IMR-90 (cell line): ENCODE results near the gene CCNI2. TPM values are rescaled to one million over a fixed set of nuclear protein-coding genes. Genes with fewer than 3 reads are reported as not detected.
A peak's percentile ranks its signal among the peaks of the same experiment; 100 is the strongest.

Experiments used
- ATAC-seq: fragments of 200-7000 bp; cut with Tn5 transposase; 2 replicates; pipeline ENCODE4 v1.9.1; 2020; ENCODE audit warnings: low read depth, mild to moderate bottlenecking, moderate library complexity
- BruUV-seq: library from RNA; stranded (reverse); fragments of 400-500 nt; replicated peaks from 2 replicates; lab custom pipeline; 2021; lab: Mats Ljungman, UMichigan
- CTCF ChIA-PET: fragments of 300-600 bp; formaldehyde crosslinking; extraction: SDS; loops from one replicate; lab custom pipeline; 2021; ENCODE audit warnings: antibody characterized with exemption; lab: Yijun Ruan, JAX
- POLR2A ChIA-PET: fragments of 300-600 bp; sonication (Branson Sonifier 250); formaldehyde crosslinking; loops from one replicate; lab custom pipeline; 2022; ENCODE audit warnings: antibody characterized with exemption; ENCODE audit not compliant: unreplicated experiment; lab: Charles Lee
- DNase-seq: peaks from one replicate; pipeline ENCODE4 v3.0.0; 2013
- H2AFZ ChIP-seq: replicated peaks from 2 replicates; pipeline ENCODE3; 2013; ENCODE audit warnings: low read length, mild to moderate bottlenecking; ENCODE audit not compliant: poor library complexity
- H2AK5ac ChIP-seq: 2 replicates; pipeline ENCODE4 v1.6.1; 2013; ENCODE audit warnings: low read depth, low read length, inconsistent platforms
- H2AK9ac ChIP-seq: replicated peaks from 2 replicates; pipeline ENCODE3; 2013; ENCODE audit warnings: mild to moderate bottlenecking, low read depth, low read length, moderate library complexity; ENCODE audit not compliant: poor library complexity
- H2BK120ac ChIP-seq: 2 replicates; pipeline ENCODE4 v1.6.1; 2013; ENCODE audit warnings: low read depth, low read length, inconsistent platforms
- H2BK15ac ChIP-seq: 3 replicates; pipeline ENCODE4 v1.6.1; 2013; ENCODE audit warnings: low read depth, low read length, inconsistent platforms
- H2BK20ac ChIP-seq: 2 replicates; pipeline ENCODE4 v1.6.1; 2013; ENCODE audit warnings: low read depth, mild to moderate bottlenecking, inconsistent platforms, low read length, moderate library complexity
- H2BK5ac ChIP-seq: 2 replicates; pipeline ENCODE4 v1.6.1; 2013; ENCODE audit warnings: mild to moderate bottlenecking, low read depth, low read length, inconsistent platforms; ENCODE audit not compliant: poor library complexity, severe bottlenecking
- H3K14ac ChIP-seq: replicated peaks from 2 replicates; pipeline ENCODE4 v1.6.1; 2013; ENCODE audit warnings: low read depth, low read length, inconsistent platforms
- H3K18ac ChIP-seq: 2 replicates; pipeline ENCODE4 v1.6.1; 2013; ENCODE audit warnings: low read depth, low read length, control low read depth
- H3K23ac ChIP-seq: 2 replicates; pipeline ENCODE4 v1.6.1; 2013; ENCODE audit warnings: low read depth, low read length, inconsistent platforms
- H3K27ac ChIP-seq: 2 replicates; pipeline ENCODE4 v1.5.1; 2013; ENCODE audit warnings: mild to moderate bottlenecking, control low read depth, low read length; ENCODE audit not compliant: insufficient read depth
- H3K27me3 ChIP-seq: 2 replicates; pipeline ENCODE4 v1.6.1; 2013; ENCODE audit warnings: low read length; ENCODE audit not compliant: control insufficient read depth, insufficient read depth
- H3K36me3 ChIP-seq: 2 replicates; pipeline ENCODE4 v1.6.1; 2013; ENCODE audit warnings: low read length, mixed read lengths; ENCODE audit not compliant: control insufficient read depth, insufficient read depth
- H3K4ac ChIP-seq: 2 replicates; pipeline ENCODE4 v1.6.1; 2013; ENCODE audit warnings: low read depth, low read length, inconsistent platforms
- H3K4me1 ChIP-seq: 2 replicates; pipeline ENCODE4 v1.6.1; 2013; ENCODE audit warnings: low read length, mixed read lengths; ENCODE audit not compliant: control insufficient read depth, insufficient read depth
- H3K4me2 ChIP-seq: 2 replicates; pipeline ENCODE4 v1.6.1; 2013; ENCODE audit warnings: low read depth, mild to moderate bottlenecking, control low read depth, low read length, moderate library complexity
- H3K4me3 ChIP-seq: 2 replicates; pipeline ENCODE4 v1.5.1; 2013; ENCODE audit warnings: low read depth, mild to moderate bottlenecking, control low read depth, low read length, moderate library complexity; ENCODE audit not compliant: insufficient read depth
- H3K56ac ChIP-seq: 2 replicates; pipeline ENCODE4 v1.6.1; 2013; ENCODE audit warnings: low read length, inconsistent platforms; ENCODE audit not compliant: insufficient read depth; ENCODE audit errors: extremely low read depth
- H3K79me1 ChIP-seq, 2 experiments: 2 replicates each; pipeline ENCODE4 v1.6.1; 2013; ENCODE audit warnings: low read length in 2 of 2, inconsistent platforms in 1 of 2, low read depth in 1 of 2
- H3K9ac ChIP-seq: 2 replicates; pipeline ENCODE4 v1.6.1; 2013; ENCODE audit warnings: low read depth, low read length, control low read depth
- H3K9me1 ChIP-seq: 2 replicates; pipeline ENCODE4 v1.6.1; 2013; ENCODE audit warnings: low read length, inconsistent platforms; ENCODE audit not compliant: insufficient read depth
- H3K9me3 ChIP-seq: 2 replicates; pipeline ENCODE4 v1.6.1; 2013; ENCODE audit warnings: low read length; ENCODE audit not compliant: control insufficient read depth, insufficient read depth
- H4K20me1 ChIP-seq: 2 replicates; pipeline ENCODE4 v1.6.1; 2013; ENCODE audit warnings: low read length, inconsistent platforms; ENCODE audit not compliant: insufficient read depth
- H4K5ac ChIP-seq: 2 replicates; pipeline ENCODE4 v1.6.1; 2013; ENCODE audit warnings: mild to moderate bottlenecking, low read depth, low read length, control low read depth
- H4K8ac ChIP-seq, 2 experiments: 2 replicates each; pipeline ENCODE4 v1.6.1; 2013; ENCODE audit warnings: low read depth in 2 of 2, low read length in 2 of 2, control low read depth in 1 of 2, inconsistent platforms in 1 of 2
- H4K91ac ChIP-seq: 2 replicates; pipeline ENCODE4 v1.6.1; 2013; ENCODE audit warnings: low read depth, low read length, inconsistent platforms; ENCODE audit not compliant: insufficient read depth
- BHLHE40 ChIP-seq: fragments of 150-350 bp; IDR thresholded peaks from 2 replicates; pipeline ENCODE4 v1.6.1; 2016; ENCODE audit warnings: mild to moderate bottlenecking, low read depth, low read length
- CEBPB ChIP-seq: IDR thresholded peaks from 2 replicates; pipeline ENCODE4 v1.6.1; 2012; ENCODE audit warnings: low read depth, low read length, improper control_type of control experiment
- CHD1 ChIP-seq: IDR thresholded peaks from 2 replicates; pipeline ENCODE4 v1.6.1; 2012; ENCODE audit warnings: low read depth, low read length, improper control_type of control experiment
- FOS ChIP-seq: fragments of 150-350 bp; IDR thresholded peaks from 2 replicates; pipeline ENCODE4 v1.6.1; 2016; ENCODE audit warnings: low read depth, low read length
- NFE2L2 ChIP-seq: fragments of 150-350 bp; IDR thresholded peaks from 2 replicates; pipeline ENCODE4 v1.6.1; 2016; ENCODE audit warnings: low read depth, mild to moderate bottlenecking, low read length
- POLR2A ChIP-seq: IDR thresholded peaks from 2 replicates; pipeline ENCODE4 v1.6.1; 2012; ENCODE audit warnings: mild to moderate bottlenecking, low read depth, low read length
- RAD21 ChIP-seq: IDR thresholded peaks from 2 replicates; pipeline ENCODE4 v1.6.1; 2012; ENCODE audit warnings: low read length, improper control_type of control experiment
- SMC3 ChIP-seq: fragments of 150-350 bp; IDR thresholded peaks from 2 replicates; pipeline ENCODE4 v1.6.1; 2016; ENCODE audit warnings: low read depth, mild to moderate bottlenecking, antibody characterized with exemption, low read length, moderate library complexity
- WGBS, 2 experiments: methylation state at CpG; one replicate each; pipeline versions ENCODE4 v1.1.5 to v1.1.7; 2013; ENCODE audit warnings: missing lambda C conversion rate in 2 of 2; ENCODE audit not compliant: insufficient read length in 1 of 2; ENCODE audit errors: extremely low coverage in 2 of 2; 5-methylcytosine and 5-hydroxymethylcytosine counted together
- dilution Hi-C: fragments of 300-500 bp; cut with HindIII; formaldehyde crosslinking; loops from one replicate; pipeline ENCODE4 v1.14.3; 2018; ENCODE audit warnings: low sequenced_read_pairs; ENCODE audit not compliant: unreplicated experiment
- in situ Hi-C: fragments of 300-500 bp; cut with MboI; formaldehyde crosslinking; loops from 3 replicates; pipeline ENCODE4 v1.14.3; 2019; ENCODE audit warnings: low sequenced_read_pairs, inconsistent platforms, mixed read lengths
- intact Hi-C: fragments of 100-400 bp; cut with micrococcal nuclease; formaldehyde crosslinking; loops from 2 replicates; pipeline ENCODE4 v1.10.0; 2022
- polyA plus RNA-seq, 3 experiments: library from polyadenylated mRNA; depleted of rRNA; stranded (reverse); fragments of >200 nt; gene quantifications; 2 replicates each; pipeline ENCODE4 v1.2.3, GENCODE V29; 2012; ENCODE audit warnings: low replicate concordance in 1 of 3
- total RNA-seq: library from RNA; depleted of rRNA; stranded (reverse); fragments of >200 nt; gene quantifications from 2 replicates; pipeline ENCODE4 v1.2.3, GENCODE V29; 2012
- TF ChIP-seq, protein P1 (sequence below): conservative IDR thresholded peaks from 2 replicates; pipeline ENCODE4 v1.5.1; 2012; ENCODE audit warnings: mild to moderate bottlenecking, low read depth, low read length, improper control_type of control experiment
- TF ChIP-seq, protein P2 (sequence below): fragments of 150-350 bp; IDR thresholded peaks from 2 replicates; pipeline ENCODE4 v1.6.1; 2016; ENCODE audit warnings: low read depth, mild to moderate bottlenecking, low read length, moderate library complexity, borderline replicate concordance

Gene CCNI2
- total and polyA plus RNA-seq, 2 of the 4 experiments (the other 2 are of a cell fraction) = not detected

DNA sequence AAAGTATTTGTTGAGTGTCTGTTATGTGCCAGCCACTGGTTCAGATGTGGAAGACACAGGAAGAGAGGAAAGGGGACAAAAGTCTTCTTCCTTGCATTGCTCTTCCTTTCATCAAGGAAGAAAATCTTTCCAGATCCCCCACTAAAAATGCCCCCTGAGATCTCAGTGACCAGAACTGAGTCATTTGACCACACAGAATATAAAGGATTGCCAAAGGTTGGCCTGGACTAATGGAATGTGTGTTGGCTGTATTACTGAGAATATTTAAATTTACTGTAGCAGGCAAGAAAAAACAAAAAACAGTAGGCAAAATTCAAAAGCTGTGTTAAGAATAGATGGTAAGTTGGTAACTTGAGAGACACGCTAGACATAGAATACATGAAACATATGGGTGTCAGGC lies 39.9 kb downstream of the CCNI2 start:
- intact Hi-C loops = no loop called here
- peak overlapping the region; percentile 27; the same call in 1 of the 2 replicates for H2AK5ac ChIP-seq
- no peak overlapping the region for H3K56ac ChIP-seq
- H3K27ac ChIP-seq = no peak overlapping the region
- WGBS, 2 experiments = no CpG with 5 or more reads among the region's 1 CpG
- 0 out of 2 replicates have a peak overlapping the region, but pooled peaks have one; percentile 16 for H3K4me2 ChIP-seq
- BruUV-seq = no TSS peak
- no peaks in the 10 kb centered on the region; the same call in 1 of the 2 replicates for H3K9me1 ChIP-seq
- H2BK20ac ChIP-seq = no peak overlapping the region
- DNase-seq = peak; percentile 66
- no peak overlapping the region for H3K23ac ChIP-seq
- peak overlapping the region; percentile 58; the same call in 1 of the 2 replicates for H3K4ac ChIP-seq
- H3K79me1 ChIP-seq = no peaks in the 10 kb centered on the region
- no peak overlapping the region for H3K9ac ChIP-seq
- no peaks in the 10 kb centered on the region for H3K9me3 ChIP-seq
- no peak overlapping the region for H4K8ac ChIP-seq
- no peak overlapping the region; the same call in 1 of the 2 replicates for H4K5ac ChIP-seq
- no peak overlapping the region for H4K91ac ChIP-seq
- H2AK9ac ChIP-seq = no peak overlapping the region
- 0 out of 2 replicates have a peak overlapping the region, but pooled peaks have one; percentile 3 for H2BK120ac ChIP-seq
- POLR2A ChIA-PET = no interaction called here
- no peak overlapping the region for H2AFZ ChIP-seq
- no peak overlapping the region for H3K4me3 ChIP-seq
- H3K14ac ChIP-seq = peak overlapping the region; percentile 8
- no peaks in the 10 kb centered on the region for H4K20me1 ChIP-seq
- H2BK5ac ChIP-seq = no peak overlapping the region
- TF ChIP-seq CHD1 = no peak
- no peak for TF ChIP-seq SMC3
- TF ChIP-seq, protein P1, sequence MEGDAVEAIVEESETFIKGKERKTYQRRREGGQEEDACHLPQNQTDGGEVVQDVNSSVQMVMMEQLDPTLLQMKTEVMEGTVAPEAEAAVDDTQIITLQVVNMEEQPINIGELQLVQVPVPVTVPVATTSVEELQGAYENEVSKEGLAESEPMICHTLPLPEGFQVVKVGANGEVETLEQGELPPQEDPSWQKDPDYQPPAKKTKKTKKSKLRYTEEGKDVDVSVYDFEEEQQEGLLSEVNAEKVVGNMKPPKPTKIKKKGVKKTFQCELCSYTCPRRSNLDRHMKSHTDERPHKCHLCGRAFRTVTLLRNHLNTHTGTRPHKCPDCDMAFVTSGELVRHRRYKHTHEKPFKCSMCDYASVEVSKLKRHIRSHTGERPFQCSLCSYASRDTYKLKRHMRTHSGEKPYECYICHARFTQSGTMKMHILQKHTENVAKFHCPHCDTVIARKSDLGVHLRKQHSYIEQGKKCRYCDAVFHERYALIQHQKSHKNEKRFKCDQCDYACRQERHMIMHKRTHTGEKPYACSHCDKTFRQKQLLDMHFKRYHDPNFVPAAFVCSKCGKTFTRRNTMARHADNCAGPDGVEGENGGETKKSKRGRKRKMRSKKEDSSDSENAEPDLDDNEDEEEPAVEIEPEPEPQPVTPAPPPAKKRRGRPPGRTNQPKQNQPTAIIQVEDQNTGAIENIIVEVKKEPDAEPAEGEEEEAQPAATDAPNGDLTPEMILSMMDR = no peak
- no peak for TF ChIP-seq NFE2L2
- TF ChIP-seq BHLHE40 = no peak
- TF ChIP-seq CEBPB = no peak
- TF ChIP-seq POLR2A = no peak
- TF ChIP-seq, protein P2, sequence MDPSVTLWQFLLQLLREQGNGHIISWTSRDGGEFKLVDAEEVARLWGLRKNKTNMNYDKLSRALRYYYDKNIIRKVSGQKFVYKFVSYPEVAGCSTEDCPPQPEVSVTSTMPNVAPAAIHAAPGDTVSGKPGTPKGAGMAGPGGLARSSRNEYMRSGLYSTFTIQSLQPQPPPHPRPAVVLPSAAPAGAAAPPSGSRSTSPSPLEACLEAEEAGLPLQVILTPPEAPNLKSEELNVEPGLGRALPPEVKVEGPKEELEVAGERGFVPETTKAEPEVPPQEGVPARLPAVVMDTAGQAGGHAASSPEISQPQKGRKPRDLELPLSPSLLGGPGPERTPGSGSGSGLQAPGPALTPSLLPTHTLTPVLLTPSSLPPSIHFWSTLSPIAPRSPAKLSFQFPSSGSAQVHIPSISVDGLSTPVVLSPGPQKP = no peak
- no peak for TF ChIP-seq FOS
- no peak for TF ChIP-seq RAD21
- H3K27me3 ChIP-seq = peaks cover 3% of the 10 kb centered on the region; the same call in 1 of the 2 replicates
- H3K4me1 ChIP-seq = peaks cover 10% of the 10 kb centered on the region
- H2BK15ac ChIP-seq = peak overlapping the region; percentile 4; the same call in 1 of the 3 replicates
- peak overlapping the region; percentile 18; the same call in 1 of the 2 replicates for H3K18ac ChIP-seq
- in situ Hi-C loops = no loop called here
- CTCF ChIA-PET = no interaction called here
- peak; percentile 66 for ATAC-seq
- dilution Hi-C loops = no loop called here
- no peaks in the 10 kb centered on the region for H3K36me3 ChIP-seq
